ENCODE results near the gene CUL4A.

CUL4A gene

DNA sequence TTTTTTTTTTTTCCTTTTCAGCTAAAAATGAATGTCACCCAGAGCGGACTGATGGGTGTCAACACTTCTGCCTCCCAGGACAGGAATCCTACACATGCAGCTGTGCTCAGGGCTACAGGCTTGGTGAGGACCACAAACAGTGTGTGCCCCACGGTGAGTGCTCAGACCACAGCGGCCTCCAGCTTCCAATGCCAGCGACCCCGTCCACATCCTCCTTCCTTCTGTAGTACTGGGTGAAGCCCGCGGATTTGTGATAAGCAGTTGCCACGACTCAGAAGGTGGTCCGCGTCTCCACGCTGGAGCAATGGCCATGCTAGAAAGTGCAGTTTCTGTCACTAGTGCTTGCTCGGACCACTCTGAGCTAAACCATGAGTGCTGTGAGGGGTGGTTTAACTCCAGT, 44.9 kb upstream of the CUL4A start:
- ATAC-seq: no peak
- TF ChIP-seq GLIS3 (CRISPR knock-in tag; IDR thresholded peaks at IDR 0.05): no peak
- TF ChIP-seq, protein P1, sequence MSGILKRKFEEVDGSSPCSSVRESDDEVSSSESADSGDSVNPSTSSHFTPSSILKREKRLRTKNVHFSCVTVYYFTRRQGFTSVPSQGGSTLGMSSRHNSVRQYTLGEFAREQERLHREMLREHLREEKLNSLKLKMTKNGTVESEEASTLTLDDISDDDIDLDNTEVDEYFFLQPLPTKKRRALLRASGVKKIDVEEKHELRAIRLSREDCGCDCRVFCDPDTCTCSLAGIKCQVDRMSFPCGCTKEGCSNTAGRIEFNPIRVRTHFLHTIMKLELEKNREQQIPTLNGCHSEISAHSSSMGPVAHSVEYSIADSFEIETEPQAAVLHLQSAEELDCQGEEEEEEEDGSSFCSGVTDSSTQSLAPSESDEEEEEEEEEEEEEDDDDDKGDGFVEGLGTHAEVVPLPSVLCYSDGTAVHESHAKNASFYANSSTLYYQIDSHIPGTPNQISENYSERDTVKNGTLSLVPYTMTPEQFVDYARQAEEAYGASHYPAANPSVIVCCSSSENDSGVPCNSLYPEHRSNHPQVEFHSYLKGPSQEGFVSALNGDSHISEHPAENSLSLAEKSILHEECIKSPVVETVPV (CRISPR knock-in tag; IDR thresholded peaks at IDR 0.05): no peak
- no peak for TF ChIP-seq ZFP30 (CRISPR knock-in tag; IDR thresholded peaks at IDR 0.05)
- TF ChIP-seq BACH2 (CRISPR knock-in tag; IDR thresholded peaks at IDR 0.05; ENCODE audit: borderline replicate concordance): no peak
- TF ChIP-seq ZNF565 (CRISPR knock-in tag; conservative IDR thresholded peaks at IDR 0.05; ENCODE audit: low read depth): no peak
- no peak for TF ChIP-seq ZNF8 (CRISPR knock-in tag; IDR thresholded peaks at IDR 0.05)
- no peak for TF ChIP-seq ESRRG (CRISPR knock-in tag; IDR thresholded peaks at IDR 0.05)
- no peak for TF ChIP-seq ISL1 (CRISPR knock-in tag; IDR thresholded peaks at IDR 0.05)
- no peak for TF ChIP-seq CSDC2 (CRISPR knock-in tag; IDR thresholded peaks at IDR 0.05)
- TF ChIP-seq, protein P2, sequence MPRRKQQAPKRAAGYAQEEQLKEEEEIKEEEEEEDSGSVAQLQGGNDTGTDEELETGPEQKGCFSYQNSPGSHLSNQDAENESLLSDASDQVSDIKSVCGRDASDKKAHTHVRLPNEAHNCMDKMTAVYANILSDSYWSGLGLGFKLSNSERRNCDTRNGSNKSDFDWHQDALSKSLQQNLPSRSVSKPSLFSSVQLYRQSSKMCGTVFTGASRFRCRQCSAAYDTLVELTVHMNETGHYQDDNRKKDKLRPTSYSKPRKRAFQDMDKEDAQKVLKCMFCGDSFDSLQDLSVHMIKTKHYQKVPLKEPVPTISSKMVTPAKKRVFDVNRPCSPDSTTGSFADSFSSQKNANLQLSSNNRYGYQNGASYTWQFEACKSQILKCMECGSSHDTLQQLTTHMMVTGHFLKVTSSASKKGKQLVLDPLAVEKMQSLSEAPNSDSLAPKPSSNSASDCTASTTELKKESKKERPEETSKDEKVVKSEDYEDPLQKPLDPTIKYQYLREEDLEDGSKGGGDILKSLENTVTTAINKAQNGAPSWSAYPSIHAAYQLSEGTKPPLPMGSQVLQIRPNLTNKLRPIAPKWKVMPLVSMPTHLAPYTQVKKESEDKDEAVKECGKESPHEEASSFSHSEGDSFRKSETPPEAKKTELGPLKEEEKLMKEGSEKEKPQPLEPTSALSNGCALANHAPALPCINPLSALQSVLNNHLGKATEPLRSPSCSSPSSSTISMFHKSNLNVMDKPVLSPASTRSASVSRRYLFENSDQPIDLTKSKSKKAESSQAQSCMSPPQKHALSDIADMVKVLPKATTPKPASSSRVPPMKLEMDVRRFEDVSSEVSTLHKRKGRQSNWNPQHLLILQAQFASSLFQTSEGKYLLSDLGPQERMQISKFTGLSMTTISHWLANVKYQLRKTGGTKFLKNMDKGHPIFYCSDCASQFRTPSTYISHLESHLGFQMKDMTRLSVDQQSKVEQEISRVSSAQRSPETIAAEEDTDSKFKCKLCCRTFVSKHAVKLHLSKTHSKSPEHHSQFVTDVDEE (CRISPR knock-in tag; IDR thresholded peaks at IDR 0.05): no peak

DNA sequence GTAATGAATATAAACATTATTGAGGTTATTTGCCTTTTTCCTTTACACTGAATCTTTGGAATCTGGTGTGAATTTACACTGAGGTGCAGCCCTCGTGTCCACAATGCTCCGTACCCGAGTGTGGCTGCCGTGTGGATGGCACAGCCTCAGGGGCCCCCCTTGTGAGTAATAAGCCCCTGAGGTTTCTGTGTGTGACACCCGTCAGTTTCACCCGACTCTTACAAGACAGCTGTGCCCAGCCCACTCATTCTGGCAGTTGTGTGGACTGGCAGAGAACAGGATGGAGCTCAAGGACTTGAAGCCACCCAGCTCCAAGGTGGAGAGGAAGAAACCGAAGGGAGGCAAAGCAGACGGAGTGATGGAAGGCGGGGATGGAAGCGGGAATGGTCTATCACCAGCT, 43.1 kb upstream of the CUL4A start:
- TF ChIP-seq, protein P2 (CRISPR knock-in tag; IDR thresholded peaks at IDR 0.05): no peak
- TF ChIP-seq, protein P3, sequence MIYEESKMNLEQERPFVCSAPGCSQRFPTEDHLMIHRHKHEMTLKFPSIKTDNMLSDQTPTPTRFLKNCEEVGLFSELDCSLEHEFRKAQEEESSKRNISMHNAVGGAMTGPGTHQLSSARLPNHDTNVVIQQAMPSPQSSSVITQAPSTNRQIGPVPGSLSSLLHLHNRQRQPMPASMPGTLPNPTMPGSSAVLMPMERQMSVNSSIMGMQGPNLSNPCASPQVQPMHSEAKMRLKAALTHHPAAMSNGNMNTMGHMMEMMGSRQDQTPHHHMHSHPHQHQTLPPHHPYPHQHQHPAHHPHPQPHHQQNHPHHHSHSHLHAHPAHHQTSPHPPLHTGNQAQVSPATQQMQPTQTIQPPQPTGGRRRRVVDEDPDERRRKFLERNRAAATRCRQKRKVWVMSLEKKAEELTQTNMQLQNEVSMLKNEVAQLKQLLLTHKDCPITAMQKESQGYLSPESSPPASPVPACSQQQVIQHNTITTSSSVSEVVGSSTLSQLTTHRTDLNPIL (CRISPR knock-in tag; IDR thresholded peaks at IDR 0.05; ENCODE audit: low read depth): no peak
- TF ChIP-seq ARNTL (CRISPR knock-in tag; IDR thresholded peaks at IDR 0.05; ENCODE audit: borderline replicate concordance, low read depth) (no peak), ZFP30 (CRISPR knock-in tag; IDR thresholded peaks at IDR 0.05) (no peak), ISL1 (CRISPR knock-in tag; IDR thresholded peaks at IDR 0.05) (no peak), ZNF70 (CRISPR knock-in tag; IDR thresholded peaks at IDR 0.05) (no peak), SNAI2 (CRISPR knock-in tag; IDR thresholded peaks at IDR 0.05) (no peak), TOX (CRISPR knock-in tag; IDR thresholded peaks at IDR 0.05; ENCODE audit: borderline replicate concordance) (no peak), GLIS3 (CRISPR knock-in tag; IDR thresholded peaks at IDR 0.05) (no peak)
- TF ChIP-seq, protein P4, sequence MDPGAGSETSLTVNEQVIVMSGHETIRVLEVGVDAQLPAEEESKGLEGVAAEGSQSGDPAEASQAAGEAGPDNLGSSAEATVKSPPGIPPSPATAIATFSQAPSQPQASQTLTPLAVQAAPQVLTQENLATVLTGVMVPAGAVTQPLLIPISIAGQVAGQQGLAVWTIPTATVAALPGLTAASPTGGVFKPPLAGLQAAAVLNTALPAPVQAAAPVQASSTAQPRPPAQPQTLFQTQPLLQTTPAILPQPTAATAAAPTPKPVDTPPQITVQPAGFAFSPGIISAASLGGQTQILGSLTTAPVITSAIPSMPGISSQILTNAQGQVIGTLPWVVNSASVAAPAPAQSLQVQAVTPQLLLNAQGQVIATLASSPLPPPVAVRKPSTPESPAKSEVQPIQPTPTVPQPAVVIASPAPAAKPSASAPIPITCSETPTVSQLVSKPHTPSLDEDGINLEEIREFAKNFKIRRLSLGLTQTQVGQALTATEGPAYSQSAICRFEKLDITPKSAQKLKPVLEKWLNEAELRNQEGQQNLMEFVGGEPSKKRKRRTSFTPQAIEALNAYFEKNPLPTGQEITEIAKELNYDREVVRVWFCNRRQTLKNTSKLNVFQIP (CRISPR knock-in tag; IDR thresholded peaks at IDR 0.05; ENCODE audit: borderline replicate concordance, low read depth): no peak
- TF ChIP-seq, protein P1 (CRISPR knock-in tag; IDR thresholded peaks at IDR 0.05): no peak
- TF ChIP-seq, protein P5, sequence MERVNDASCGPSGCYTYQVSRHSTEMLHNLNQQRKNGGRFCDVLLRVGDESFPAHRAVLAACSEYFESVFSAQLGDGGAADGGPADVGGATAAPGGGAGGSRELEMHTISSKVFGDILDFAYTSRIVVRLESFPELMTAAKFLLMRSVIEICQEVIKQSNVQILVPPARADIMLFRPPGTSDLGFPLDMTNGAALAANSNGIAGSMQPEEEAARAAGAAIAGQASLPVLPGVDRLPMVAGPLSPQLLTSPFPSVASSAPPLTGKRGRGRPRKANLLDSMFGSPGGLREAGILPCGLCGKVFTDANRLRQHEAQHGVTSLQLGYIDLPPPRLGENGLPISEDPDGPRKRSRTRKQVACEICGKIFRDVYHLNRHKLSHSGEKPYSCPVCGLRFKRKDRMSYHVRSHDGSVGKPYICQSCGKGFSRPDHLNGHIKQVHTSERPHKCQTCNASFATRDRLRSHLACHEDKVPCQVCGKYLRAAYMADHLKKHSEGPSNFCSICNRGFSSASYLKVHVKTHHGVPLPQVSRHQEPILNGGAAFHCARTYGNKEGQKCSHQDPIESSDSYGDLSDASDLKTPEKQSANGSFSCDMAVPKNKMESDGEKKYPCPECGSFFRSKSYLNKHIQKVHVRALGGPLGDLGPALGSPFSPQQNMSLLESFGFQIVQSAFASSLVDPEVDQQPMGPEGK (CRISPR knock-in tag; IDR thresholded peaks at IDR 0.05; ENCODE audit: borderline replicate concordance): no peak
- no peak for ATAC-seq

All from SK-N-SH treated with all-trans-retinoic acid at 6 μM for 48 hours (cell line).